Activated gamma-delta T cell treated with anti-CD3 and anti-CD28 coated beads, Interleukin-2, amount 50 U/mL, for 16 hours (primary cell): ENCODE results near the gene POF1B.
"Not testable (repeated sequence)": the region's sequence is repeated elsewhere in the genome, so short reads cannot be mapped to it uniquely, and the experiment has no call there.

Experiments
- DNase-seq: peaks from one replicate; pipeline ENCODE4 v3.0.0-alpha.2; 2020; ENCODE audit warnings: low read depth

The POF1B gene, protein sequence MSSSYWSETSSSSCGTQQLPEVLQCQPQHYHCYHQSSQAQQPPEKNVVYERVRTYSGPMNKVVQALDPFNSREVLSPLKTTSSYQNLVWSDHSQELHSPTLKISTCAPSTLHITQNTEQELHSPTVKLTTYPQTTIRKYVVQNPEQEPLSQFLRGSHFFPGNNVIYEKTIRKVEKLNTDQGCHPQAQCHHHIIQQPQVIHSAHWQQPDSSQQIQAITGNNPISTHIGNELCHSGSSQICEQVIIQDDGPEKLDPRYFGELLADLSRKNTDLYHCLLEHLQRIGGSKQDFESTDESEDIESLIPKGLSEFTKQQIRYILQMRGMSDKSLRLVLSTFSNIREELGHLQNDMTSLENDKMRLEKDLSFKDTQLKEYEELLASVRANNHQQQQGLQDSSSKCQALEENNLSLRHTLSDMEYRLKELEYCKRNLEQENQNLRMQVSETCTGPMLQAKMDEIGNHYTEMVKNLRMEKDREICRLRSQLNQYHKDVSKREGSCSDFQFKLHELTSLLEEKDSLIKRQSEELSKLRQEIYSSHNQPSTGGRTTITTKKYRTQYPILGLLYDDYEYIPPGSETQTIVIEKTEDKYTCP

GRCh38 chrX:85379174-85379907 is at the start of gene POF1B:
POF1B (minus strand) TSS chrX:85379665; CDS start chrX:85379454, 211 bp downstream.
- no peak for DNase-seq

- no peak for DNase-seq
Observed at GRCh38 chrX:85429066-85429465, 49.6 kb upstream of the POF1B start.

DNA sequence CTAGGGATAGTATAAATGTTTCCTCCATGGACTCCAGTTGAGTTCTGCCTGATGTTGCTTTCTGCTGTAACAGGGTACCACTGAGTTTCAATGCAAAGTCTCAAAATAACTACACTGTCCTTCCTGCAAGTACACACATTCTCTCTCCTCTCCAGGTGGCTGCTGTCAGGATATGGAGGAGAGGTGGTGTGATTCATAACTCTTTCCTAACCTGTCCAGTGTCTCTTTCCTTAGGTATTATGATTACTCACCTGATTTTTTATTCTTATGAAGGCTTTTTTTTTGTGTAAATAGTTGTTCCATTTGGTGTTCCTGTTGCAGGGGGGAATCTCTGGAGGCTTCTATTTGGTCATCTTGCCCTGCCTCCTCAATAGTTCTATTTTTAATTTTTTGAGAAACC is 39.8 kb upstream of the POF1B start:
- DNase-seq, result no peak

GRCh38 chrX:85391878-85392238 is 12.4 kb upstream of the POF1B start:
- DNase-seq, result no peak

DNA sequence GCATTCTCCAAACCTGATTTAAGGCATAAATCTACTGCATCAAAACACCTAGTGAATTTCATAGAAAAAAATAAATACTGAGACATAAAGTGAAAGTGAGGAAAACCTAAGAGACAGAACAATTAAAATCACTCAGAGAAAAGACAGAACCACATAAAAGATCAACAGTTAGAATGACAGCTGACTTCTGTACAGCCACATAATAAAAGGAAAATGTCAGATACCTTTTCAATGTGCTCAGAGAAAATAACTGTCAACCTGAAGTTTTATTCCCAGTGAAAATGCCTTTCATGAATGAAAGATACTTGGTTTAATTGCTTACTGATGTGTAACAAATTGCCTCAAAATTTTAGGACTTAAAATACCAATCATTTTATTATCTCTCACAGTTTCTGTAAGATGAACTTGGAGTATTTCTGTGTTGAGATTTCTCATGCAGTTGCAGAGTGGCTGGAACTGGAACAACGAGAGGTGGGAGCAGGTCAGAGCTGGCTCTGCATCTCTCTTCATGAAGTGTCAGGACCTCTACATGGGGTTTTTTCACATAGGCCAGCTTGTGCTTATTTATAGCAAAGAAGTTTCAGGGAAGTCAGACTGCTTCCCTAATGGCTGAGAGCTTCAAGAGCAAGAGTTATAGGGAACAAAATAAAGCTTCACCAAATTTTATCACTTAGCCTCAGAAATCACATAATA is 11.9 kb upstream of the POF1B start:
- DNase-seq, result no peak

DNA sequence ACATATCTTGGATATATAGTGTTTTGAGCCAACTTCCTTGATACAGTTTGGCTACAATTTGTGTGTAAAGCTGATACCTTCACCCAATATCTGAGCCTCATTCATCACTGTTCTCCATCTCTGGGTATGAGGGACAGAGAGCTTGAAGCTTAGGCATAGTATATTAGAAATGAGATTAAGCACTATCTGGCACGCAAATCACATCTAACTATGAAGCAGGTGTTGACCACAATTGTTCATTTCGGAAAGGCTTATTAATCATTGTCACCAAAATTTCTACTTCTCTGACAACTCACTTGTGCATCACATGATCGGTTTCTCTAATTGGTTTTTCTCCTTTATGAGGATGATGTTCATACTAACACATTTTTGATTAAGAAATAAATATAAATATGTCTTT is 2.1 kb upstream of the POF1B start:
- no peak for DNase-seq

GRCh38 chrX:85378461-85378860 is 1.0 kb downstream of the POF1B start:
- DNase-seq, result no peak

DNA sequence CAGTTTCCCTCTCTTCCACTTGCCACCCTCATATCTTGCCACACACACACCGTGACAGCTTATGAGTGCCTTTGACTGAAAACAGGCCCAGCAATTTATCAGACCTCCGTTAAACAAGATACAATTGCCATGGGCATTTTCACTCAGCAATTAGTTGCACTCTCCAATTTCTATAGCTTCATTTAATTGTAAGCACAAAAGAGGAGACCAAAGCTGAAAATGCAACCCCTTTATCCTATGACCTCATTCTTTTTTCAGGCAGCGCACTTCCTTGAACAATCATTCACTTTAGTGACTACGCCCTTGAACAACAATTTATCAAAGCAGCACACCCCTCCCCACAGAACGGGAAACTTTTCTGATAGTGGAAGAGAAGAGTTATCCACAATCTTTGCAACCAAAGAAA is 4.1 kb downstream of the POF1B start:
- no peak for DNase-seq

- no peak for DNase-seq
Observed at GRCh38 chrX:85365370-85365995, 14.0 kb downstream of the POF1B start.

DNA sequence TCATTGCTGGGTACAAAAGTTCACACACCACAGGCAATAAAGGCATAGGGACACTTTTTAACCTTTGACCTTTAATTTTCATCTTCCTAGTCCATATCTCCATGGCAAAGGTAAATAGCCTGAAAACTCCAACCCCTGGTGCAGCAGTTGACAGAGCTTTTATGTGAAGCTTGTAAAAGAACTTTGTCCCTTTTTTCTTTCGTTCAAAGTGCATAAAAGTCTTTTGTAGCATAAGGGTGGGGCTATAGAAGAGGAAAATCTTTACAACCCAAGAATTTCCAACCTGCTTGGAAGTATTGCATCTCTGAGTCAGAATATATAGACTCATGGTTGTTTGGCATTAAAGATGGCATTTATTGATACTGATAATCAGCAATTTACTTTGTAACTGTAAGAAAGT is 20.4 kb downstream of the POF1B start:
- DNase-seq, result no peak

DNA sequence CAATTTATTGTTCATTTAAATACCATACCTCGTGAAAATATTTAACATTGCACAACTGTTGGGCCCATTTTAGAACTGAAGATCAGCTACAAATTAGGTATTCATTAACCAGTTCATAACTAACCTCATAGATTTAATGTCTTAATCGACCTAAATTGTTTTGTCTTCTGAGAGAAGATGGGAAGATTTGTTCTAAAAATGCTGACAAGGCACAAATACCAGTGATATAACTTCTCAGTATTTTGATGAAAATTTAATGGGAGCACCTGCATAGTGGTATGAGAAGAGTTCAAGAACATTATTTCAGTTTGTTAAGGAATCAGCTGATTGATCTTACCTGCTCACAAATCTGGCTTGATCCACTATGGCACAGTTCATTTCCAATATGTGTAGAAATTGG is 33.9 kb downstream of the POF1B start:
- no peak for DNase-seq

DNA sequence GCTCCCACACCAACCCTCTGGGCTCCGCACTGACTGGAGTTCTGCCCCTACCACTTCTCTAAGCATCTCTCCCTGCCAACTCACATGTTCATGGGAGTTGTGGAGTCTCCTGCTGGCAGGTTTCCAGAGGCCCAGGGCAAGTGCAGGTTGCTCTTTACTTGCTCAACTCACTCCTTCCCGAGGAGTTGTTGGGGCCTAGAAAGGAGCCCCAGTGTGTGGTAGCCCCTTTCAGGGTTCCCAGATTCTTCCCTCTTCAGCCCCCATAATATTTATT is 52.5 kb downstream of the POF1B start:
- no peak for DNase-seq

- DNase-seq, result no peak
Observed at GRCh38 chrX:85326234-85327059, 53.0 kb downstream of the POF1B start.

GRCh38 chrX:85311348-85311747 is 68.1 kb downstream of the POF1B start:
- DNase-seq, result not testable (repeated sequence)

- DNase-seq, result no peak
Observed at GRCh38 chrX:85309717-85310116, 69.7 kb downstream of the POF1B start.

- DNase-seq, result no peak
Observed at GRCh38 chrX:85303544-85303943, 75.9 kb downstream of the POF1B start.

- no peak for DNase-seq
Observed at GRCh38 chrX:85288992-85289723, 90.3 kb downstream of the POF1B start.

DNA sequence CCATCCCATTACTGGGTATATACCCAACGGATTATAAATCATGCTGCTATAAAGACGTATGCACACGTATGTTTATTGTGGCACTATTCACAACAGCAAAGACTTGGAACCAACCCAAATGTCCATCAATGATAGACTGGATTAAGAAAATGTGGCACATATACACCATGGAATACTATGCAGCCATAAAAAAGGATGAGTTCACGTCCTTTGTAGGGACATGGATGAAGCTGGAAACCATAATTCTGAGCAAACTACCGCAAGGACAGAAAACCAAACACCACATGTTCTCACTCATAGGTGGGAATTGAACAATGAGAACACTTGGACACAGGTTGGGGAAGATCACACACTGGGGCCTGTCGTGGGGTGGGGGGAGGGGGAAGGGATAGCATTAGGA is 94.2 kb downstream of the POF1B start:
- not testable (repeated sequence) for DNase-seq

DNA sequence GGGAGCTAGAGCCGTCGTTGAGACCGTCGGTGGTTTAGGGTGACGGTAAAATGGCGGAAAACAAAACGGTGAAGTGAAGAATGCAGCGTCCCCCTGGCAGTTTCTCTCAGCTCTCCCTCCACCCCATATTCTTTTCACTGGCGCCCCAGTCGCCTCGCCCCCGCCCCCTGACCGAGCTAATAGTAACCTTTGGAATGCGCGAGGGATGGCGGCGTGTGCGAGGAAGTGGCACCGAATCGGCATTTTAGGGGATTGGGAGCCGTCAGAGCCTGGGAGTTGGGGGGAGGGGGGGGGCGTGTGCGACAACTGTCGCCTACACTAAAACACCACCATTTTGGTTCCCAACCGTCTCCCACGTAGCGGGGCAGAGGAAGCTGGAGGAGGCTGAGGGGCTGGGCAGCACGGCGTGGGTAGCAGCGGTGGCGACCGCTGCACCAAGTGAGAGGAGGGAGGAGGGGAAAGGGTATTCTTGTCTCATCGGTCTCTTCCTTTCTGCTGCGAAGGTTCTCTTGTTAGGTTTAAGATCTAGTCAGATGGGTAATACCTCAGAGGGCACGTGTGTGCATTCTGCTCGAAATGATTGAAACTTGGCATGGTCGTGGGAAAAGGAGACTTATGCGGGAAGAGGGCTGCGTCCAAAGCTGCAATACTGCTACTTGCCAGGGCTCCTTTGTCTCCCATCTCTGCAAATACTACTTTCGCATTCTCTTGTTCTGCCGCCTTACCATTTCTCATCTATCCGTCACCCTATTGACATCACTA is 134.8 kb downstream of the POF1B start:
- no peak for DNase-seq
